ENCODE data around the gene SSR2. TPM values are rescaled to one million over a fixed set of nuclear protein-coding genes. Genes with fewer than 3 reads are reported as not detected.

Gene SSR2
- total RNA-seq, 1 experiment from 2014 or later = 198 TPM

GRCh38 chr1:156026588-156026987 is 5.8 kb upstream of the SSR2 start:
- Mint-ChIP-seq H3K9me3 (ENCODE audit: unreplicated experiment) (no peaks in the 10 kb centered on the region), H3K27ac (ENCODE audit: unreplicated experiment) (no peak overlapping the region), H3K4me1 (ENCODE audit: low read depth, unreplicated experiment) (no peaks in the 10 kb centered on the region), H3K36me3 (ENCODE audit: insufficient read depth, unreplicated experiment) (no peaks in the 10 kb centered on the region), H3K4me3 (ENCODE audit: unreplicated experiment) (no peak overlapping the region), H3K27me3 (ENCODE audit: insufficient read depth, unreplicated experiment) (no peaks in the 10 kb centered on the region)
- ChIA-PET POLR2A (no interaction called here), CTCF (no interaction called here)
- H3K36me3 ChIP-seq (ENCODE audit: control insufficient read depth, insufficient read depth, low read length) = no peaks in the 10 kb centered on the region
- no peaks in the 10 kb centered on the region for H3K27me3 ChIP-seq (replicated peaks; ENCODE audit: control insufficient read depth, insufficient read depth, low read length)
- DNase-seq = no peak
- H3K4me1 ChIP-seq = peaks cover 13% of the 10 kb centered on the region; the same call in 1 of the 2 replicates
- no peaks in the 10 kb centered on the region for H3K9me3 ChIP-seq
- TF ChIP-seq CTCF (IDR thresholded peaks at IDR 0.05; ENCODE audit: insufficient read depth in 1 of 2, low read depth in 1 of 2, low read length in 1 of 2, severe bottlenecking in 1 of 2, unreplicated experiment in 1 of 2) = no peak
- BruUV-seq (replicated peaks) = no TSS peak
- intact Hi-C loops (cut with micrococcal nuclease; ENCODE audit: unreplicated experiment) = no loop called here
- no peak overlapping the region for H3K4me3 ChIP-seq (ENCODE audit: low read depth, low read length)

GRCh38 chr1:156025876-156026275 is 5.1 kb upstream of the SSR2 start:
- no peaks in the 10 kb centered on the region for H3K36me3 Mint-ChIP-seq (ENCODE audit: insufficient read depth, unreplicated experiment)
- CTCF ChIA-PET = interaction anchor here (0.6 to 1.0 kb wide), 3 partner anchors 27 to 50 kb away, joined by 3 to 5 read pairs (median 3); no protein-coding TSS in a partner anchor
- no TSS peak for BruUV-seq (replicated peaks)
- TF ChIP-seq CTCF (IDR thresholded peaks at IDR 0.05; ENCODE audit: insufficient read depth in 1 of 2, low read depth in 1 of 2, low read length in 1 of 2, severe bottlenecking in 1 of 2, unreplicated experiment in 1 of 2) = peak; percentile 34 to 65
- intact Hi-C loops (cut with micrococcal nuclease; ENCODE audit: unreplicated experiment) = no loop called here
- H3K4me1 Mint-ChIP-seq (ENCODE audit: low read depth, unreplicated experiment) = no peaks in the 10 kb centered on the region
- Histone ChIP-seq H3K36me3 (ENCODE audit: control insufficient read depth, insufficient read depth, low read length) (no peaks in the 10 kb centered on the region), H3K4me1 (peaks cover 13% of the 10 kb centered on the region; the same call in 1 of the 2 replicates), H3K27me3 (replicated peaks; ENCODE audit: control insufficient read depth, insufficient read depth, low read length) (no peaks in the 10 kb centered on the region), H3K4me3 (ENCODE audit: low read depth, low read length) (no peak overlapping the region), H3K9me3 (no peaks in the 10 kb centered on the region)
- H3K27me3 Mint-ChIP-seq (ENCODE audit: insufficient read depth, unreplicated experiment) = no peaks in the 10 kb centered on the region
- DNase-seq = peak; percentile 62 to 64
- no peak overlapping the region for H3K4me3 Mint-ChIP-seq (ENCODE audit: unreplicated experiment)
- no peaks in the 10 kb centered on the region for H3K9me3 Mint-ChIP-seq (ENCODE audit: unreplicated experiment)
- H3K27ac Mint-ChIP-seq (ENCODE audit: unreplicated experiment) = no peak overlapping the region
- POLR2A ChIA-PET = no interaction called here

GRCh38 chr1:156024801-156025200 is 4.0 kb upstream of the SSR2 start:
- ChIA-PET CTCF (interaction anchor here (0.7 to 0.8 kb wide), 2 partner anchors 16 to 35 kb away, joined by 3 to 5 read pairs; no protein-coding TSS in a partner anchor), POLR2A (no interaction called here)
- no TSS peak for BruUV-seq (replicated peaks)
- H3K4me3 ChIP-seq (ENCODE audit: low read depth, low read length) = no peak overlapping the region
- peaks cover 7% of the 10 kb centered on the region for H3K36me3 Mint-ChIP-seq (ENCODE audit: insufficient read depth, unreplicated experiment)
- no peaks in the 10 kb centered on the region for H3K9me3 ChIP-seq
- peaks cover 16% of the 10 kb centered on the region for H3K4me1 ChIP-seq
- DNase-seq = no peak
- no peak for TF ChIP-seq CTCF (IDR thresholded peaks at IDR 0.05; ENCODE audit: insufficient read depth in 1 of 2, low read depth in 1 of 2, low read length in 1 of 2, severe bottlenecking in 1 of 2, unreplicated experiment in 1 of 2)
- no peaks in the 10 kb centered on the region for H3K27me3 ChIP-seq (replicated peaks; ENCODE audit: control insufficient read depth, insufficient read depth, low read length)
- H3K36me3 ChIP-seq (ENCODE audit: control insufficient read depth, insufficient read depth, low read length) = no peaks in the 10 kb centered on the region
- intact Hi-C loops (cut with micrococcal nuclease; ENCODE audit: unreplicated experiment) = no loop called here
- H3K4me3 Mint-ChIP-seq (ENCODE audit: unreplicated experiment) = no peak overlapping the region
- H3K27me3 Mint-ChIP-seq (ENCODE audit: insufficient read depth, unreplicated experiment) = no peaks in the 10 kb centered on the region
- H3K9me3 Mint-ChIP-seq (ENCODE audit: unreplicated experiment) = no peaks in the 10 kb centered on the region
- no peak overlapping the region for H3K27ac Mint-ChIP-seq (ENCODE audit: unreplicated experiment)
- peaks cover 4% of the 10 kb centered on the region for H3K4me1 Mint-ChIP-seq (ENCODE audit: low read depth, unreplicated experiment)

All from Caco-2 (cell line).